Measurements from ENCODE around the gene CELF2.

Gene CELF2

GRCh38 chr10:11177381-11177780, 159.7 kb downstream of the CELF2 start:
- no peak for DNase-seq

GRCh38 chr10:11177926-11178471, 160.3 kb downstream of the CELF2 start:
- no peaks in the 10 kb centered on the region for H3K4me1 ChIP-seq
- DNase-seq: no peak

More at GRCh38 chr10:11177381-11177780, 159.7 kb downstream of the CELF2 start:
- no peak overlapping the region for H3K4me3 ChIP-seq (ENCODE audit: low read depth, low read length)
- H3K36me3 ChIP-seq: no peaks in the 10 kb centered on the region
- no peaks in the 10 kb centered on the region for H3K9me3 ChIP-seq
- H3K27me3 ChIP-seq: no peaks in the 10 kb centered on the region
- H3K4me1 ChIP-seq: no peaks in the 10 kb centered on the region
- TF ChIP-seq CTCF (IDR thresholded peaks at IDR 0.05; ENCODE audit: low read depth, low read length): no peak

GRCh38 chr10:11178606-11179515, 161.2 kb downstream of the CELF2 start:
- H3K4me1 ChIP-seq: no peaks in the 10 kb centered on the region
- H3K4me3 ChIP-seq (ENCODE audit: low read depth, low read length): no peak overlapping the region
- DNase-seq: no peak

More at GRCh38 chr10:11177926-11178471, 160.3 kb downstream of the CELF2 start:
- H3K9me3 ChIP-seq: no peaks in the 10 kb centered on the region
- no peak overlapping the region for H3K4me3 ChIP-seq (ENCODE audit: low read depth, low read length)
- no peak for TF ChIP-seq CTCF (IDR thresholded peaks at IDR 0.05; ENCODE audit: low read depth, low read length)
- H3K27me3 ChIP-seq: no peaks in the 10 kb centered on the region
- no peaks in the 10 kb centered on the region for H3K36me3 ChIP-seq

GRCh38 chr10:11179516-11180105, 161.9 kb downstream of the CELF2 start:
- Histone ChIP-seq H3K36me3 (no peaks in the 10 kb centered on the region), H3K27me3 (no peaks in the 10 kb centered on the region), H3K9me3 (no peaks in the 10 kb centered on the region), H3K4me1 (no peaks in the 10 kb centered on the region), H3K4me3 (ENCODE audit: low read depth, low read length) (no peak overlapping the region)
- no peak for TF ChIP-seq CTCF (IDR thresholded peaks at IDR 0.05; ENCODE audit: low read depth, low read length)
- DNase-seq: no peak

More at GRCh38 chr10:11178606-11179515, 161.2 kb downstream of the CELF2 start:
- no peak for TF ChIP-seq CTCF (IDR thresholded peaks at IDR 0.05; ENCODE audit: low read depth, low read length)
- no peaks in the 10 kb centered on the region for H3K27me3 ChIP-seq
- no peaks in the 10 kb centered on the region for H3K9me3 ChIP-seq
- H3K36me3 ChIP-seq: no peaks in the 10 kb centered on the region

GRCh38 chr10:11180228-11180627, 162.6 kb downstream of the CELF2 start:
- no peaks in the 10 kb centered on the region for H3K4me1 ChIP-seq
- DNase-seq: no peak
- TF ChIP-seq CTCF (IDR thresholded peaks at IDR 0.05; ENCODE audit: low read depth, low read length): no peak
- no peaks in the 10 kb centered on the region for H3K27me3 ChIP-seq
- H3K9me3 ChIP-seq: no peaks in the 10 kb centered on the region
- H3K36me3 ChIP-seq: no peaks in the 10 kb centered on the region
- no peak overlapping the region for H3K4me3 ChIP-seq (ENCODE audit: low read depth, low read length)

All from BE2C (cell line).